GM21528 (cell line): ENCODE data around the gene TFCP2L1.
"Not testable (repeated sequence)": the region's sequence is repeated elsewhere in the genome, so short reads cannot be mapped to it uniquely, and the experiment has no call there.

ENCODE experiments used
- ATAC-seq: cut with Tn5 transposase; IDR thresholded peaks from one replicate; pipeline ENCODE4 v1.9.1; 2021; ENCODE audit warnings: mild to moderate bottlenecking, moderate library complexity; ENCODE audit not compliant: unreplicated experiment, low FRiP score

The TFCP2L1 gene

GRCh38 chr2:121273116-121273515 lies 11.9 kb downstream of the TFCP2L1 start:
- no peak for ATAC-seq

GRCh38 chr2:121272596-121272995 lies 12.4 kb downstream of the TFCP2L1 start:
- no peak for ATAC-seq

GRCh38 chr2:121269436-121269835 lies 15.6 kb downstream of the TFCP2L1 start:
- ATAC-seq = not testable (repeated sequence)

GRCh38 chr2:121266543-121267106 lies 18.4 kb downstream of the TFCP2L1 start:
- ATAC-seq = no peak

GRCh38 chr2:121263996-121264715 lies 20.8 kb downstream of the TFCP2L1 start:
- no peak for ATAC-seq

GRCh38 chr2:121260370-121261154 lies 24.4 kb downstream of the TFCP2L1 start:
- no peak for ATAC-seq

- no peak for ATAC-seq
Measured at GRCh38 chr2:121258051-121258450, 27.0 kb downstream of the TFCP2L1 start.

- no peak for ATAC-seq
Measured at GRCh38 chr2:121257480-121257840, 27.5 kb downstream of the TFCP2L1 start.

GRCh38 chr2:121256720-121257479 lies 28.1 kb downstream of the TFCP2L1 start:
- no peak for ATAC-seq

GRCh38 chr2:121255358-121255757 lies 29.6 kb downstream of the TFCP2L1 start:
- ATAC-seq = no peak

- no peak for ATAC-seq
Measured at GRCh38 chr2:121254748-121255147, 30.3 kb downstream of the TFCP2L1 start.

- ATAC-seq = no peak
Measured at GRCh38 chr2:121253674-121254240, 31.2 kb downstream of the TFCP2L1 start.

- ATAC-seq = no peak
Measured at GRCh38 chr2:121253021-121253673, 31.9 kb downstream of the TFCP2L1 start.

- ATAC-seq = no peak
Measured at GRCh38 chr2:121251497-121251896, 33.5 kb downstream of the TFCP2L1 start.

GRCh38 chr2:121248766-121249343 lies 36.1 kb downstream of the TFCP2L1 start:
- no peak for ATAC-seq

- ATAC-seq = no peak
Measured at GRCh38 chr2:121247971-121248370, 37.0 kb downstream of the TFCP2L1 start.

- no peak for ATAC-seq
Measured at GRCh38 chr2:121247534-121247933, 37.5 kb downstream of the TFCP2L1 start.

GRCh38 chr2:121246704-121247255 lies 38.2 kb downstream of the TFCP2L1 start:
- no peak for ATAC-seq

GRCh38 chr2:121245913-121246312 lies 39.1 kb downstream of the TFCP2L1 start:
- no peak for ATAC-seq
